ENCODE data around the gene FBXO11.
"Not testable (repeated sequence)": the region's sequence is repeated elsewhere in the genome, so short reads cannot be mapped to it uniquely, and the experiment has no call there.

FBXO11 gene

DNA sequence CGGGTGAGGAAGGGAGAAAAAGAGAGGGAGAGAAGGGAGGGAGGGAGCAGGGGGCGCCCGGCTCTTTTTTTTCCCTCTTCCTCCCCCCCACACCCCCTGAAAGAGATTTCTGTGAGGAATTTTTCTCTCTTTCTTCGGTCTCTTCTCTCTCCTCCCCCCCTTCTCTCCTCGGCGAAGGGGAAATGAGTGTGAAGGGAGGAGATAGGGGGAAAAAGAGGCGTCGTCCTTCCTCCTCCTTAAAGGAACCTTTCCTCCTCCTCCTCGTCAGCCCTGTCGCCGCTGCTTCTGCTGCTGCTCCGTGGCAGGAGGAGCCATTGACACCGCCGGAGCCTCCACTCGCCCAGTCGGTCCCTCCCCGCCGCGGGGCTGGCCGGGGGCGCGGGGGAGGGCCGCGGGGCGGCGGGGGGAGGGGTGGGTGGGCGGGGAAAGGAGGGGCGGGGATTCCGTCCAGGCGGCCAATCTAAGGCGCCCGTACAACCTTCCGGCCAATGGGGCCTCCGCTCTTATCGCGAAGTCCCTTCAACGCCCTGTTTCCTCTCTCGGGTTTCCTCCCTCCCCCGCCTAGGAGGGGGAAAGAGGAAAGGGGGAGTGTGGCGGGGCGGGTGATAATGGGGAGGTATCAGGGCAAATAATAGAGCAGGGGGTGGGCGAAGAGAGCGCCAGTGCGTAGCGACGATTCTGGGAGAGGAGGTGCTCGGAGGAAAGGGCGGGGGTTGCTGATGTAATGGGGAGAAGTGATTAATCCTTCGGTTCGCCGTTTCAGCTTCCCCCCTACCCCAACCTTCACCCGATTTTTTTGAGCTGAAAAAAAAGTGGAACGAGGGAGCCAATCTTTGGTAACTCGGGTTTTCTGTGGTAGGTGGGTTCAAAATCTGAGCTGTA lies at the start of gene FBXO11:
FBXO11 (minus strand) TSS at position 342 of the 882 bp plus-strand sequence. CDS start 778 bp downstream, outside the sequence.
- in situ Hi-C loops (cut with HindIII; ENCODE audit: low pct_ligation_motif_present, low pct_unique_long_range_greater_than_20kb, low sequenced_read_pairs): no loop called here
- DNase-seq: peak; percentile 99

DNA sequence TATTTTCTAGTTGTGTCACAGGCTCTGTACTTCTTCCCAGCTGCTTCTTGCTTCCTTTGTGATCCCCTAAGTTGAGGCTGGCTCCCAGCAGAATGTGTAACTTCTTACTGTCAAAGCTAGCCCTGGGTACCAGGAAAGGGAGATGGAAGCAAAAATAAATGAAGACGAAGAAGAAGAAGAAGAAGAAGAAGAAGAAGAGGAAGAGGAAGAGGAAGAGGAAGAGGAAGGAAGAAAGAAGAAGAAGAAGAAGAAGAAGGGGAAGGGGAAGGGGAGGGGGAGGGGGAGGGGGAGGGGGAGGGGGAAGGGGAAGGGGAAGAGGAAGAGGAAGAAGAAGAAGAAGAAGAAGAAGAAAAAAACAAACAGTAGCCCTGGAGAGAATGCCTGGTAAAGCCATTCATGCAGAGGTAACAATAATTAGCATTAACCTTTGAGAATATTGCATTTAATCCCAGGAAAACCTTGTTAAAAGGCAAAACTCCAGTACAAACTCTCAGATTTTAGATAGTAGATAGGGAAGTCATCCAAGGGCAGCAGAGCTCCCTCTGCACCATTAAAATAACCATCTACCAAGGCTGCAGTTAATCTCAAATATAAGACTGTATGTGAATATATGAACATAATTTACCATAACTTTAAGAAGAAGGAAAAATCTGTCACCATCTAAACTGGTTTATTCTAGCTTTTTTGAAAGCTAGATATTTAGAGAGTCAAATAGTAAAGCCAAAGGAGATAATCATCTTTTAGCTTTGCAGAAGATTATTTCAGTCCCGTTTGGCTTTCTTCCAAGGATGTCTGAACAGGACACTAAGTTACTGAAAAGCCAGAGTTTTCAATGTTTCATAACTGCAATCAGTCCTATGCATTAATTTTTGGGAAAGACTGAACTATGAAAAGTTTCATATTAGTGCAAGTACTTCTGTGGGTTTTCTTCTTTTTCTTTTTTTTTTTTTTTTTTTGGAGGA lies 44.3 kb upstream of the FBXO11 start:
- in situ Hi-C loops (cut with HindIII; ENCODE audit: low pct_ligation_motif_present, low pct_unique_long_range_greater_than_20kb, low sequenced_read_pairs): no loop called here
- no peak for DNase-seq

DNA sequence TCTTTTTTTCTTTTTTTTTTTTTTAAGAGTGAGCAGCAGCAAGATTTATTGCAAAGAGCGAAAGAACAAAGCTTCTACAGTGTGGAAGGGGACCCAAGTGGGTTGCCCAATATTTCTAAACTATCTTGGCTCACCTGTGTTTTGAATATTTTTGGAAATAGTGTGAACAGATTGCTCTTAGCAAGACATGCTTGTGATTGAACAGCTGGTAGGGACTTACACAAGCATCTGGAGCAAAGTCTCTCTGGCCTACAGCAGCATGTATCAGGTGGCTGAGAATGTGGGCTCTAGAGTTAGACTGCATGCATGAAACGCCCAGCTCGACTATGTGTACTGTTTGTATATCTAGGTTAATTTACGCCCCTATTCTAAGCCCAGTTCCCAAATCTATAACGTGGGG lies 40.3 kb upstream of the FBXO11 start:
- in situ Hi-C loops (cut with HindIII; ENCODE audit: low pct_ligation_motif_present, low pct_unique_long_range_greater_than_20kb, low sequenced_read_pairs): no loop called here
- no peak for DNase-seq

DNA sequence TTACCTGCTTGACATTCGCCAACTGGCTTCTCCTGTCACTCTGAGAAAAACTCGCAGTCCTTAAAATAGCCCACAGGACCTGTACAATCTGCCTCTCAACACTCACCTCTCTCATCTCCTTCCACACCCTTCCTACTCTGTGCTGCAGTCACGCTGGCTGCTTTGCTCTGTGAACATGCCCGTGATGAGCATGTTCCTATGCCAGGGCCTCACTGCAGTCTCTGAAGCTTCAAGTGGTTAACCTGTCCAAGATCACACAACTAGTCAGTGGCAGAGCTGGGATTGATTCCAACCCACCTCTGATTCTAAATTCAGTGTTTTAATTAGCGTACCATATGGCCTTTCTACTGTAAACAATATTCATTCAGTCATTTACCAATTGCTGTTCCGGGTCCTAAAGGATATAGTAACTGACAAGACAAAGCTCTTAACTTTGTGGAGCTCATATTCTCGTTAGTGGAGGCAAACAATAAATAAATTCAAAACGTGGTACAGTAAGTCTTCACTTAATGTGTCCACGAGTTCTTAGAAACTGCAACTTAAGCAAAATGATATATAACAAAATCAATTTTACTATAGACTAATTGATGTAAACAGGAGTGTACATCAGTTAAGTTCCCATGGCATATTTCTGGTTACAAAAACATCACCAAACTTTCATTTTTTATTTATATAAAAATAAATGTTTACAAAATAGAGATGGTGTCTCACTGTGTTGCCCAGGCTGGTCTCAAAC lies 38.9 kb upstream of the FBXO11 start:
- in situ Hi-C loops (cut with HindIII; ENCODE audit: low pct_ligation_motif_present, low pct_unique_long_range_greater_than_20kb, low sequenced_read_pairs): no loop called here
- no peak for DNase-seq

DNA sequence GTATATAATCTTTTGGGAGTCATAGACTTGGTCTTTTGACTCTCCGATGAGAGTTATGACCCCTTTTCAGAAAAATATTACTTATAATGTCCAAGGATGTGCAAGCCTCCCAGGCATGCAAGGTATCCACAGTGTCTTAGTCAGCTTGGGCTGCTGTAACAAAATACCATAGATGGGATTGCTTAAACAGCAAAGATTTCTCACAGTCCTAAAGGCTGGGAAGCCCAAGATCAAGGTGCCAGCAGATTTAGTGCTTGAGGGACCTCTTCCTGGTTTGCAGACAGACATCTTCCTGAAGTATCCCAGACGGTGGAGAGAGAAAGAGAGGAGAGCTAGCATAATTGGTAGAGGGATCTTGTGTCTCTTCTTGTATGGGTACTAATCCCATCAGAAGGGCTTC lies 35.6 kb upstream of the FBXO11 start:
- DNase-seq: no peak

DNA sequence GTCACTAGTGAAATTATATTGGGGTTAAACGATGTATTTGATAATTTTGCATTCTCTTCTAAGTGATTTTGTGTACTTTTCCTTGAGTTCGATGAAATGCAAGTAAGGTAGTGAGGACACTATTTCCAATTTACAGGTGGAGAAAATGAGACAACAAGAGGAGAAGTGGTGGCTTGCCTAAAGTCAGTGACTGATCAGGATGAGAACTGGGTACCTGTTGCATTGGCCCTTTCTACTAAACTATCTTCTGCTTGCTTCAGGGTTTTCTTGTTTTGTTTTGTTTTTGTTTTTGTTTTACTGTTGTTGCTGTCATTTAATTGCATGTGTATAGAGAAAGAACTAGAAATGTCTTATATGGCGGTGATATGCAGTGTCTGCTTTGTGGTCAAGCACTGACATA lies 31.4 kb upstream of the FBXO11 start:
- no peak for DNase-seq
- in situ Hi-C loops (cut with HindIII; ENCODE audit: low pct_ligation_motif_present, low pct_unique_long_range_greater_than_20kb, low sequenced_read_pairs): no loop called here

More for the DNA sequence above, 35.6 kb upstream of the FBXO11 start:
- in situ Hi-C loops (cut with HindIII; ENCODE audit: low pct_ligation_motif_present, low pct_unique_long_range_greater_than_20kb, low sequenced_read_pairs): no loop called here

DNA sequence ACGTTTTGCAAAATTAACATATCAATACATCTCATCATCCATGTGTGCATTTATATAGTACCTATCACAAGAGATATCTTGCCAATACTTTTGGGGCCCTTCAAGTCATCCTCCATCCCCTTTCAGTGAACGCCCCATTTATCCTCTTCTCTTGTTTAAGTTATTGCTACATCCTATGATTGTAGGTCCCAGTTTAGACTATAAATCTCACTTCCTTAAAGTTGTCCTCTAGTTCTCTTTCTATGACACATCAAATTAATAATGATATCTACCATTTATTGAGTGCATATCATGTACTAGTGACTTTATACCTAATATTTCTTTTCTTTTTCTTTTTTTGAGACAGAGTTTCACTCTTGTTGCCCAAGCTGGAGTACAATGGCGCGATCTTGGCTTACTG lies 28.8 kb upstream of the FBXO11 start:
- DNase-seq: no peak
- in situ Hi-C loops (cut with HindIII; ENCODE audit: low pct_ligation_motif_present, low pct_unique_long_range_greater_than_20kb, low sequenced_read_pairs): no loop called here

DNA sequence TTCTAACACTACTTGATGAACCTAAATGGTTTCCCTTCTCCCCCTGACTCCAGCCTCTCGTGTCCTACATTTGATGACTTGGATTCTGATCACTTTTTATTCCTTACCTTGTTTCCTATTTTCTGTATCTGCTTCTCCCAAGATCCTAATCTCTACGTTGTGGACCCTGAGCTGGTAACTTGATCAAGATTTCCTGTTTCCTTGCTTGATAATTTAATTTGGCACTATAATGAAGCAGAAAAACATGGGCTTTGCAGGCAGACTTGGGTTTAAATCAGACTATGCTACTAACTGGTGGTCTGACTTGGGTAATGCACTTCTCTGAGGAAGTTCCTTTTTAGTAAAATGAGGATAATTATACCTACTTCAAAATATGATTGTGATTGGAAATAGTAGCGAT lies 11.7 kb upstream of the FBXO11 start:
- no peak for DNase-seq
- in situ Hi-C loops (cut with HindIII; ENCODE audit: low pct_ligation_motif_present, low pct_unique_long_range_greater_than_20kb, low sequenced_read_pairs): no loop called here

DNA sequence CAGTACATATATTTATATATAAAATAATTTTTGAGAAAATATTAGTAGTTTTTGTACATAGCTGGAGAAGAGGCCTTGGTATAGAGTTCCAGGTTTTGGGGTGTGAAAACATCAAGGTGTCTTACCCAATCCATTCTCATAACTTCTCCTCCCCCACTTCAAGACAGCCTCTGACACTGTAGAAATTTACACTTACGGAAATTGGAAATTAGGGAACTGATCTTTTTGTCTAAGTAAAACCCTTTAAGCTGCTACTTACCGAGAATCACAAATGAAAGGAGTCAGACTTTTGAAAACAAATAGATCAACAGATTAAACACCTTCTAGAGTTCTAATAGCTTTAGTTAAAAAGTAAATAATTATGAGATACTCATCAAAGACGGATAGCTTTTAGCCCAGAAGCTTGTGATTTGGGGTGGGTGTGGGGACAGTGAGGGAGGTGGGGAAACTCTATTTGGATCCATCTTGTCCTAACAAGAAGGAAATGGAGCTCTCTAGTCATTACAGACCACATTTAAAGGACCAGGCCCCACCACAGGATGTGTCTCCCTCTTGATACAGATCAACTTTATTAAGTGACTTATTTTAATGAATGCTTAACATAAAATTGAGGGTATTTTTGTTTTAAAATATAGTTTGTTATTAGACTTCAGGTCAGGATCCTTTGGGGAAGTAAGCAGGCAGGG lies 11.1 kb upstream of the FBXO11 start:
- in situ Hi-C loops (cut with HindIII; ENCODE audit: low pct_ligation_motif_present, low pct_unique_long_range_greater_than_20kb, low sequenced_read_pairs): no loop called here
- no peak for DNase-seq

DNA sequence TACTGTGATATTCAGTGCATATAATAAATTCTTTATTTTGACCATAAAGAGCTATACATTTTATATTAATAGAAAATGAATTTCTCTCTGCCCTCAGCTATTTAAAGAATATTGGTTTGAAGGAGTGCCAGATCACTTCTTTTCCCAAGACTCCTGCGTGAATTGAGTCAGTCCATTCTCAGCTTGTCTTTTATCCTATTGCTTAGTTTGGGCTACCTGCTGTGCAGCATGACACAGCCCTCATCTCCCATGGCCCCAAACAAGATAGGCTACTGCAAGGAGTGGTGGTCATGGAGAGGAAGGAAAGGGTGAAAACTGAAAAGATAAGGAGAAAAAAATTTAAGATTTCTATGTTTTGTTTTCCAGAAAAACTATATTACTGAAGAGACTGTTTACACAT lies 10.1 kb upstream of the FBXO11 start:
- in situ Hi-C loops (cut with HindIII; ENCODE audit: low pct_ligation_motif_present, low pct_unique_long_range_greater_than_20kb, low sequenced_read_pairs): no loop called here
- DNase-seq: no peak

DNA sequence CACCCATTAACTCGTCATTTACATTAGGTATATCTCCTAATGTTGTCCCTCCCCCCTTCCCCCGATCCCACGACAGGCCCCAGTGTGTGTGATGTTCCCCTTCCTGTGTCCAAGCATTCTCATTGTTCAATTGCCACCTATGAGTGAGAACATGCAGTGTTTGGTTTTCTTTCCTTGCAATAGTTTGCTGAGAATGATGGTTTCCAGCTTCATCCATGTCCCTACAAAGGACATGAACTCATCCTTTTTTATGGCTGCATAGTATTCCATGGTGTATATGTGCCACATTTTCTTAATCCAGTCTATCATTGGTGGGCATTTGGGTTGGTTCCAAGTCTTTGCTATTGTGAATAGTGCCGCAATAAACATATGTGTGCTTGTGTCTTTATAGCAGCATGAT lies 4.4 kb upstream of the FBXO11 start:
- in situ Hi-C loops (cut with HindIII; ENCODE audit: low pct_ligation_motif_present, low pct_unique_long_range_greater_than_20kb, low sequenced_read_pairs); DNase-seq: not testable (repeated sequence)

DNA sequence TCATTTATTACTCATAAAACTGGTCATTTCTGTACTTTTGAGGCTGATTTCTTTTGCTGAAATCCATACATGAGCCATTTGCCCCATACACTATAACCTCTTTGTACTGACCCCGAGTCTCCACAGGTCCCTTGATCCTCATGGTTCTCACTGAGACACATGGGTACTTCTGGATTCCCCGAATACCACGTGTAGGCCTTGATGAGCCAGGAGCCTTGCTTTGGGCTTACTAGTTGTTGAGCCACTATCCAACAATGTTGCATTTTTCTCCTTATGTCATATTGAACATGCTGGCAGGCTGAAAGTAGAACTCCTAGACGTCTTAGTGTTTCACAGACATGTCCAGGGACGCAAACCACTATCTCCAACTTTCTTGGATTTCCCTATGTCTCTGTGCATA lies 2.4 kb upstream of the FBXO11 start:
- no peak for DNase-seq
- in situ Hi-C loops (cut with HindIII; ENCODE audit: low pct_ligation_motif_present, low pct_unique_long_range_greater_than_20kb, low sequenced_read_pairs): no loop called here

DNA sequence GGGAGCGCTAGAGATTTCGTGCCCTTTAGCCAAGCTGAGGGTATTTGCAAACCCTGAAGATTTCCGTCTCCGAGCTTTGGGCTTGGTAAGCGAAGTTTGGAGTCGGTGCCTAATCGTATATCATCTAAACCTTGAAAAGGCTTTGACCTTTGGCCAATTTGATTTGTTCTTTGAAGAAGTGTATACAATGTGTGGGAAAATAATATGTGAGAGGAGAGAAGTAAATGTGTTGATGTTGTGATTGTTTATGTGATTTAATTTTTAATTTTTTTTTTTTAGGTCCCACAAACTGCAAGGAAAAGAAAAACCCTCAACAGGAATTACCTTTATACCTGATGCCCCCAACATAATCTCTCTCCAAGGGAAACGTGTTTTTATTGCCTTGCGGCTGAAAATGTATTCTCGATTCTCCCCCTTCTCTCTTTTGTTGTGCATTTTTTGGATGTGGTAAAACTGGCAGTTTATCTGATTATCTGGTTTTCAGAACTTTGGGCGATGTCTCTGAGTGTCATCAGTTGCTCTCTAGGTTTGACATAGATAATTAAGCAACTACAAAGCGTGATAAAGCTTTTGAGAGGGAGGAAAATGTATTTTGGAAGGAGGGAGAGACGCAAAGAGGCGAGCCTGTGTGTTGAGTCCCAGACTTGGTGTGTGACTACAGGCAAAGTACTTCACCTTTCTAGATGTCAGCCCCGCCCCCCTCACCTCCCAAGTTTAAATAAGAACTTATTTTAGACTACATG lies 912 bp upstream of the FBXO11 start:
- in situ Hi-C loops (cut with HindIII; ENCODE audit: low pct_ligation_motif_present, low pct_unique_long_range_greater_than_20kb, low sequenced_read_pairs): no loop called here
- no peak for DNase-seq

DNA sequence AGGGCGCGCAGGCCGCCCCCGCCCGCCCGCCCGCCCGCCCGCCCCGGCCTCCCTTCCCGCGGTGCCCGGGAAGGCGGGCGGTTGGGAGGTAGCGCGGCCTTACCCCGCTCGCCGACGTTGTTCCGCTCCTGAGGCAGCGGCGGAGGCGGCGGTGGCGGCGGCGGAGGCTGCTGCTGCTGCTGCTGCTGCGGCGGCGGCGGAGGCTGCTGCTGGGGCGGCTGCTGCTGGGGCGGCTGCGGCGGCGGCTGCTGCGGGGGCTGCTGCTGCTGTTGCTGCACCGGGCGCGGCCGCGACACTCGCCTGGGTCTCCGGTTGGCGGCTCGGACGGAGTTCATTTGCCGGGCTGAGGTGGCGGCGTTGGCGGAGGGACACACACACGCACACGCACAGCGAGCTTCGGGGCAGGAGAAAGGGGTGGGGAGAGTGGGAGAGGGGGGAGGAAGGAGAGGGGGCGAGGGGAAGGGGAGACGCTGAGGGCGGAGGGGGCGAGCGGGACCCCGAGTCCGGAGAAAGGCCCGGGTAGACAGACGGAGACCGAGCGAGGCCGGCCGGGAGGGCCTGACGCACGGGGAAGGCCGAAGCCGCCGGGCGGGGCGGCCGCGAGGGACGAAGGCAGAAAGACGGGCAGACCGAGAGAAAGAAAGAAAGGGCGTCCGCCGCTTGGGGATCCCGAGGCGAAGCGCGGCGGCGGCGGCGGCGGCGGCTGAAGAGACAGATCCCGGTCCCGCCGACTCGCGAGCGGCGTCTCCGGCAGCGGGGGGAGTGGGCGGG lies 727 bp downstream of the FBXO11 start:
- in situ Hi-C loops (cut with HindIII; ENCODE audit: low pct_ligation_motif_present, low pct_unique_long_range_greater_than_20kb, low sequenced_read_pairs): no loop called here

DNA sequence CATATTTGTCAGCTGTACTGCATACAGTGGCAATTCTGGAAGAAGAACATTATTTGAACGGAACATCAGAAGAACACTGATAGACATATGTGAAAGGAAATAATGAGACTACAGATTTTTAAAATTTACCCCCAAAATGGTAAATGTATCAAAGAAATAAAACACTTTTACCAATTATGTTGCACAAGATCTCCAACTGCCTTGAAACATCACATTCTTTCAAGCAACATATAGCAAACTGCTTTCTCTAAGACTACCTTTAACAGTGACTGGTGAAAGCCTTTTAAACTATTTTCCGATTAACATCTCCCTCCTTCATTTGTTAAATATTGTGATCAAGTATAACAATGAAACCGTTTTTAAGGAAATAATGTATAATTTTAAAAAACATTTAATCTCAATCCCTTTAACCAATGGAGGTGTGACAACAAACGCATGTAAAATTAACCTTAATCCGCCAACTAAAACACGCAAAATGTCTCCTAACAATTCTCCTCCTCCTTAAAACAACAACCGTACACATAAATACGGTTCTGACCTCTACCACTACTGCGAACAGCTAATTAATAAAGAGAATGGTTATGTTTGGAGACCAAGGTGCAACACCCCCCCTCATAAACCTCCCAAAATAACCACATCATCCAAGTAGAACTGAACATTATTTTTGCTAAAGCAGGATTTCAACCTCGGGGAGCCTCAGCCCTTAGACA lies 2.4 kb downstream of the FBXO11 start:
- in situ Hi-C loops (cut with HindIII; ENCODE audit: low pct_ligation_motif_present, low pct_unique_long_range_greater_than_20kb, low sequenced_read_pairs): no loop called here
- DNase-seq: no peak

More for the DNA sequence above, 727 bp downstream of the FBXO11 start:
- peak; percentile 50 for DNase-seq

DNA sequence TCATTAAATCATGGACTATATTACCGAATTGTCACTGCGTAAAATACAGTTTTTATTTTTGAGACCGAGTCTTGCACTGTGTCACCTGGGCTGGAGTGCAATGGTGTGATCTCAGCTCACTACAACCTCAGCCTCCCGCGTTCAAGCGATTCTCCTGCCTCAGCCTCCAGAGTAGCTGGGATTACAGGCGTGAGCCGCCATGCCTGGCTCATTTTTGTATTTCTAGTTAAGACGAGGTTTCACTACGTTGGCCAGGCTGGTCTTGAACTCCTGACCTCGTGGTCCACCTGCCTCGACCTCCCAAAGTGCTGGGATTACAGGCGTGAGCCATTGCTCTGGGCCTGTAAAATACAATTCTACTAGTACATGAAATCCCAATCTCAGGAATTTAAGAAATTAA lies 4.4 kb downstream of the FBXO11 start:
- DNase-seq; in situ Hi-C loops (cut with HindIII; ENCODE audit: low pct_ligation_motif_present, low pct_unique_long_range_greater_than_20kb, low sequenced_read_pairs): not testable (repeated sequence)
